NT2/D1 (cell line): Measurements from ENCODE around the gene FUNDC2.

Experiments
- DNase-seq: peaks from one replicate; pipeline ENCODE4 v3.0.0-alpha.2; 2011; ENCODE audit warnings: low read depth, low spot score
- H3K27me3 ChIP-seq: 2 replicates; pipeline ENCODE4 v1.6.0; 2011; ENCODE audit warnings: mild to moderate bottlenecking; ENCODE audit not compliant: insufficient read length, insufficient read depth
- H3K36me3 ChIP-seq: 2 replicates; pipeline ENCODE4 v1.6.1; 2011; ENCODE audit warnings: mild to moderate bottlenecking, low read length, mixed read lengths; ENCODE audit not compliant: insufficient read depth, insufficient read length
- H3K4me1 ChIP-seq: 2 replicates; pipeline ENCODE4 v1.5.1; 2011; ENCODE audit not compliant: insufficient read depth, insufficient read length
- H3K4me3 ChIP-seq: 2 replicates; pipeline ENCODE4 v1.5.1; 2011; ENCODE audit warnings: low read depth; ENCODE audit not compliant: insufficient read length
- H3K9ac ChIP-seq: 2 replicates; pipeline ENCODE4 v1.6.0; 2011; ENCODE audit warnings: low read depth; ENCODE audit not compliant: insufficient read length
- H3K9me3 ChIP-seq: 2 replicates; pipeline ENCODE4 v1.5.1; 2011; ENCODE audit warnings: mild to moderate bottlenecking, low read length; ENCODE audit not compliant: insufficient read depth
- SUZ12 ChIP-seq: IDR thresholded peaks from 2 replicates; pipeline ENCODE4 v1.6.1; 2011; ENCODE audit not compliant: insufficient read length, insufficient read depth; ENCODE audit errors: extremely low read depth
- YY1 ChIP-seq: IDR thresholded peaks from 2 replicates; pipeline ENCODE4 v1.6.1; 2011; ENCODE audit not compliant: insufficient read length, insufficient read depth
- ZNF274 ChIP-seq: IDR thresholded peaks from 2 replicates; pipeline ENCODE4 v1.6.1; 2011; ENCODE audit warnings: mild to moderate bottlenecking, low read depth, low read length

The FUNDC2 gene, protein sequence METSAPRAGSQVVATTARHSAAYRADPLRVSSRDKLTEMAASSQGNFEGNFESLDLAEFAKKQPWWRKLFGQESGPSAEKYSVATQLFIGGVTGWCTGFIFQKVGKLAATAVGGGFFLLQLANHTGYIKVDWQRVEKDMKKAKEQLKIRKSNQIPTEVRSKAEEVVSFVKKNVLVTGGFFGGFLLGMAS

DNA sequence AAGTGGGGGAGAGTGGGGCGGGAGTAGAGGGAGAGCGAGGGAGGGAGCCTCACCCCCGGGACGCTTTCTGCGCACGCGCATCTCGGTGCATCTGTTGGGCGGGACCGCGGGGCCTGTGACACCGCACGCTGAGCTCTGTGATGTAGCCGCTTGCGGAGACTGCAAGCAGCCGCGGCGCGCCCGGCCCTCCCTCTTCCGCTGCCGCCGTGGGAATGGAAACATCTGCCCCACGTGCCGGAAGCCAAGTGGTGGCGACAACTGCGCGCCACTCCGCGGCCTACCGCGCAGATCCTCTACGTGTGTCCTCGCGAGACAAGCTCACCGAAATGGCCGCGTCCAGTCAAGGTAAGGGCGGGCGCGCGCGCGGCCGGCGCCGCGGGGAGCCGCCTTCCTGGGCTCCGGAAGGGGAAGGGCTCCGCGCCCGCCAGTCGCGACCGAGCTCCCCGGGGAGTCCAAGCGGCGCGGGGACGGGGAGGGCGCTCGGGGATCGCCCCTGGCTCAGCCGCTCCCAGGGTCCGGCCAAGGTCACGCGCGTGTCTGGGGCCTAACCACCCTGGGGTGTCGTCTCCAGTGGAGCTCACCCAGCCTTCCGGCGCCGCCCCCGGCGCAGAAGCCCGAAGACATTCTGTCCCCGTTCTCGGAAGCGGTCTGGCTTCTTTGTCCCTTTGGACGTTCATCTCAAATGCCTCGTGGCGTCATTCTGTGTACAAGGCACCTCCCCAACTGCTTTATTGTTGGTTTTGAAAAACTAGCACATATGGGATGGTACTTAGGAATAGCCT, at the start of gene FUNDC2:
FUNDC2 (plus strand) TSS at position 118 of the 782 bp plus-strand sequence; CDS start at position 213, 95 bp downstream.
- peak within 1 kb of the TSS; percentile 70 for H3K4me3 ChIP-seq
- peak; percentile 54 for DNase-seq
- peak within 1 kb of the TSS; percentile 67 for H3K9ac ChIP-seq
- no peaks in the 10 kb centered on the region for H3K27me3 ChIP-seq
- no peak for TF ChIP-seq ZNF274
- TF ChIP-seq YY1, result no peak
- TF ChIP-seq SUZ12, result no peak
- no peaks in the 10 kb centered on the region for H3K9me3 ChIP-seq
- no peaks in the 10 kb centered on the region for H3K4me1 ChIP-seq
- H3K36me3 ChIP-seq, result no peaks in the 10 kb centered on the region

DNA sequence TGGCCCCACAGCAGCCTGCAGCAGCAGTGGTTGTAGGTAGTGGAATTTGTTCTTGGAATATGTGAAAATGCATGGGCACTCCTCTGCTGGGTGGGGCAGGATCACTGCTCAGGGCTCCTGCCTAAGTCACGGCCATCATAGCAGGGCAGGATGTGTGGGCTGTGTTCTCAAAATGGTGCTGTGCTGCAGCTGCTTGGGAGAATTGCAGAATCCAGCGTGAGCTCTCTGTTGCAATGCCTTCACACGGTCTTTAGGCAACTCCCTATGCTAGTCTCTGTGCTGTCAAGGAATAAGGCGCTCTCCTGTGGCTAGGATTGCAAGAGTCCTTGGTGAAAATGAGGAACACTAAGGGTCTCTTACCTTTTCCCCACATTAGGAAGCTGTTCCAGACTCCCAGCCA, 47.0 kb upstream of the FUNDC2 start:
- TF ChIP-seq ZNF274 (no peak), SUZ12 (no peak), YY1 (no peak)
- Histone ChIP-seq H3K27me3 (no peaks in the 10 kb centered on the region), H3K4me3 (no peak overlapping the region), H3K9ac (no peak overlapping the region), H3K9me3 (no peaks in the 10 kb centered on the region), H3K4me1 (no peaks in the 10 kb centered on the region), H3K36me3 (no peaks in the 10 kb centered on the region)
- DNase-seq, result no peak

DNA sequence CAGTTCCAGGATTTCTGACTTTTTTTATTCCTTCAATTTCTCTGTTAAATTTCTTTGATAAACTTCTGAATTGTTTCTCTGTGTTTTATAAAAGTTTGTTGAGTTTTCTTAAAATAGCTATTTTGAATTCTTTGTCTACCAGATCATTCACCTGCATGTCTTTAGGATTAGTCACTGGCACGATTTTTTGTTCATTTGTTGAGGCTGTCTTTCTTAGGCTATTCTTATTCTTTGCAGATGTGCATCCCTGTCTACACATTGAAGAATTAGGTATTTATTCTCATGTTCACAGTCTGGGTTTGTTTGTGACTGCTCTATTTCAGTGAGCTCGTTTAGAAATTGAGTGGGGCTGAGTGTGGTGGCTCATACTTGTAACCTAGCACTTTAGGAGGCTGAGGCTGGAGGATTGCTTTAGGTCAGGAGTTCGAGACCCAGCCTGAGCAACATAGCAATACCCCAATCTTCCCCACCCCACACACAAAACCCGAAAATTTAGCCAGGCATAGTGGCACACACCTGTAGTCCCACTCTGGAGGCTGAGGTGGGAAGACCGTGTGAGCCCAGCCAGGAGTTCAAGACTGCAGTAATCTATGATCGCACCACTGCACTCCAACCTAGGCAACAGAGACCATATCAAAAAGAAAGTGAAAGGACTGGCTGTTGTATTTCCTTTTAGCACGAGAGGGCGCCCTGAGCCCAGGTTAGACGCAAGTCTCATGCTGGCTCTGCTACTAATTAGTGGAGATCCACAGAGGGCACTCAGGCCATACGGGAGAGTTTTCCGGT, 46.1 kb upstream of the FUNDC2 start:
- TF ChIP-seq YY1 (no peak), SUZ12 (no peak), ZNF274 (no peak)
- H3K4me3 ChIP-seq, result no peak overlapping the region

DNA sequence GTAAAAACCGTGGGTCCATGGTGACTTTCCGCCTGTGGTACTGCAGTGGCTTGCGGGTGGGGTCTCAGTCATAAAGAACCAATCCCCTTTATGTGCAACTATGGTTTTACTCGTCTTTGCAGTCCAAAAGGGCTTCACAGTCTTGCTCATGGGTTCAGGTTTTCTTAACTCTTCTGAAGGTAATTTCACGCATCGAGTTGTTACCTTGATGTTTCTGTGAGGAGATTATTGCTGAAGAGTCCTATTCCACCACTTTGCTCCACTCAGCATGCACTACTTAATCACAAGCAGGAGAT, 45.6 kb upstream of the FUNDC2 start:
- Histone ChIP-seq H3K27me3 (no peaks in the 10 kb centered on the region), H3K4me1 (no peaks in the 10 kb centered on the region), H3K9me3 (no peaks in the 10 kb centered on the region), H3K36me3 (no peaks in the 10 kb centered on the region), H3K9ac (no peak overlapping the region), H3K4me3 (no peak overlapping the region)
- DNase-seq, result no peak
- TF ChIP-seq ZNF274 (no peak), SUZ12 (no peak), YY1 (no peak)

More for the DNA sequence above, 46.1 kb upstream of the FUNDC2 start:
- Histone ChIP-seq H3K27me3 (no peaks in the 10 kb centered on the region), H3K4me1 (no peaks in the 10 kb centered on the region), H3K36me3 (no peaks in the 10 kb centered on the region), H3K9ac (no peak overlapping the region), H3K9me3 (no peaks in the 10 kb centered on the region)
- DNase-seq, result peak; percentile 11

DNA sequence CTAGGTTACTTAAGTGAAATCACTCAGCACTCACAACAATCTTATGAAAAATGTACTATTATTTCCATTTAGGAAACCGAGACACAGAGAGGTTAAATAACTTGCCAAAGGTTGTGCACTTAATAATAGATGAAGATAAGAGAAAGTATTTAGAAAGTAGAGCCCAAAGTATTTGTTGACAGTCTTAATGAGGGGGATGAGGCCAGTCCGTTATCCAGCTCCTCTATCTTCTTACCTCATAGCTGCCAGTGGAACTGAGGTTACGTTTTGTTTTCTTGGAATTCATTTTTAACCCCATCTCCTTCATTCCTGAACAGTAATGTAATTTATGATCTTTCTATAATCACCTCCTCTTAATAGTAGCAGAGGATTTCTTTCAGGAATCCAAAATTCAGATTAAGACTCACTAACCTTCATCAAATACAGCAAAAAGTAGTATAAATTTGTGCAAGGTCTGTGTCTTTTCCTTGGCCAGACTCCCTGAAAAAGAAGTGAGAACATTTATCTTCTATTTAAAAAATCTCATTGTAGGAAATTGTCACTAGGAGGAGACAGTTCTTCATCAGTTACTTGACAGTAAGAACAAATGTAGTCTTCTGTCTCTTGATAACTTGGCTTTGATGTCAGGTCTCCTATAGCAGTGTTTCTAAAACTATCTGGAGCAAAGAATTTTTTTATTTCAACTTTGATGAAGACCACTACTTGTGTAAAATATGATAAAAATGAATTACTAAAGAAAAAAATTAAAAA, 39.6 kb upstream of the FUNDC2 start:
- H3K9me3 ChIP-seq, result no peaks in the 10 kb centered on the region
- no peak overlapping the region for H3K4me3 ChIP-seq
- no peaks in the 10 kb centered on the region for H3K4me1 ChIP-seq
- H3K9ac ChIP-seq, result no peak overlapping the region
- no peaks in the 10 kb centered on the region for H3K27me3 ChIP-seq
- no peak for DNase-seq
- no peak for TF ChIP-seq SUZ12
- no peak for TF ChIP-seq ZNF274
- no peak for TF ChIP-seq YY1
- no peaks in the 10 kb centered on the region for H3K36me3 ChIP-seq

DNA sequence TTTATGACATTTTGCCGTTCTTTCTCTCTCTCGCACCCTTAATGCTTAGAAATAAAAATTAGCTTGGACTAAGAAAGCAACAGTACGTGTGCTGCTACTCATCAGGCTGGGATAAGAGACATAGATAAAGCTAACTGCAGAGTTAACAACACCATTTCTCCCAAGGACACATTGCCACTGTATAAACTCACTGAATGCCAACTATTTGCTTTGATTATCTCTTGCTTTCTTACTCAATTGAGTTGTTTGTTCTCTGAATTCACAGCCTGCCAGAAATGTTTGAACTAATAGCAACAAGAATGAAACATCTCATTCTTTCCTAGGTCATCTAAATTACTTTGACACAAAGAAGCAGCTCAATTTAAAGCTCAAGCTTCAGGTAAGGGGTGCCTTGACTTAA, 38.7 kb upstream of the FUNDC2 start:
- Histone ChIP-seq H3K4me1 (no peaks in the 10 kb centered on the region), H3K9ac (no peak overlapping the region), H3K4me3 (no peak overlapping the region), H3K27me3 (no peaks in the 10 kb centered on the region), H3K9me3 (no peaks in the 10 kb centered on the region), H3K36me3 (no peaks in the 10 kb centered on the region)
- DNase-seq, result no peak
- TF ChIP-seq SUZ12 (no peak), YY1 (no peak), ZNF274 (no peak)

DNA sequence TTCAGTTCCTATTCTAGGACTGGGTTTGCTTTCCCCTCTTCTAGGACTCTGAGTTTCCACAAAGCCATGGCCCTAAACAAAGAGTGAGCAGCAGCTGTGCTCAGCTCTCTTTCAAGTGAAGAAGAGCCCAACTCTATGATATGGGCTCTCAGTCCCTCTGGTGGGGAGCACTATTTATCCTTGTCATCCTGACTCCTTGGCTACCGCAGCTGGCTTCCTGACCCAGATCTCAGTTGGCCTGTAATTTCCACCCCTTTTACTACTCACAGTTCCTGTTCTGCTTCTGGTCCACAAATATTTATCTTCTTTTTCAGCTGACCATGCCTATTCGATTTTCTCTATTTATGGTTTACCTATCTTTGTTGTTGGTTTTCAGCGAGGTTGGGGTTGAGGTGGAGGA, 37.9 kb upstream of the FUNDC2 start:
- no peak overlapping the region for H3K4me3 ChIP-seq
- H3K27me3 ChIP-seq, result no peaks in the 10 kb centered on the region
- no peaks in the 10 kb centered on the region for H3K36me3 ChIP-seq
- H3K9ac ChIP-seq, result no peak overlapping the region
- H3K9me3 ChIP-seq, result no peaks in the 10 kb centered on the region
- no peaks in the 10 kb centered on the region for H3K4me1 ChIP-seq
- DNase-seq, result no peak
- TF ChIP-seq SUZ12 (no peak), YY1 (no peak), ZNF274 (no peak)
